ENCODE data around the gene DNAAF5. TPM values are rescaled to one million over a fixed set of nuclear protein-coding genes. Genes with fewer than 3 reads are reported as not detected.
A peak's percentile ranks its signal among the peaks of the same experiment; 100 is the strongest.

DNAAF5 gene
- total and polyA plus RNA-seq, 2 experiments from 2014 or later = 32.7 to 93.8 TPM

GRCh38 chr7:835021-835420 is 108.5 kb downstream of the DNAAF5 start:
- H3K4me1 ChIP-seq (ENCODE audit: low read depth) = peaks cover 34% of the 10 kb centered on the region
- H3K9me3 ChIP-seq (ENCODE audit: low read depth) = no peaks in the 10 kb centered on the region
- peaks cover 8% of the 10 kb centered on the region for H3K36me3 ChIP-seq
- H3K27me3 ChIP-seq = no peaks in the 10 kb centered on the region
- H3K4me3 ChIP-seq = no peak overlapping the region
- H3K27ac ChIP-seq = peak overlapping the region; percentile 39
- DNase-seq (ENCODE audit: low read depth in 1 of 2, low spot score in 1 of 2) = no peak
- no peak for TF ChIP-seq CTCF (IDR thresholded peaks at IDR 0.05; ENCODE audit: low read depth, low read length)

GRCh38 chr7:835485-836401 is 109.2 kb downstream of the DNAAF5 start:
- Histone ChIP-seq H3K4me1 (ENCODE audit: low read depth) (peaks cover 32% of the 10 kb centered on the region), H3K27ac (peak overlapping the region; percentile 24), H3K9me3 (ENCODE audit: low read depth) (no peaks in the 10 kb centered on the region), H3K27me3 (no peaks in the 10 kb centered on the region), H3K4me3 (no peak overlapping the region), H3K36me3 (peaks cover 8% of the 10 kb centered on the region)
- DNase-seq (ENCODE audit: low read depth in 1 of 2, low spot score in 1 of 2) = no peak
- TF ChIP-seq CTCF (IDR thresholded peaks at IDR 0.05; ENCODE audit: low read depth, low read length) = no peak

Other genes with a start within 250 kb of the DNAAF5 start
- gene PDGFA, start 206.9 kb upstream of the DNAAF5 start, total RNA-seq = 22.0 and 25.6 TPM in 2 replicates
- gene PDGFA, start 206.9 kb upstream of the DNAAF5 start, polyA plus RNA-seq = 6.5 and 7.7 TPM in 2 replicates
- gene PRKAR1B, start 582 bp downstream of the DNAAF5 start, total RNA-seq = 35.4 and 40.2 TPM in 2 replicates
- 32.8 and 48.6 TPM in 2 replicates for gene PRKAR1B, start 582 bp downstream of the DNAAF5 start, polyA plus RNA-seq
- gene SUN1, start 105.8 kb downstream of the DNAAF5 start, total RNA-seq = 172 and 188 TPM in 2 replicates
- 152 and 172 TPM in 2 replicates for gene SUN1, start 105.8 kb downstream of the DNAAF5 start, polyA plus RNA-seq
- 45.3 and 55.0 TPM in 2 replicates for gene GET4, start 149.9 kb downstream of the DNAAF5 start, total RNA-seq
- gene GET4, start 149.9 kb downstream of the DNAAF5 start, polyA plus RNA-seq = 75.4 and 82.6 TPM in 2 replicates
- gene ADAP1, start 228.0 kb downstream of the DNAAF5 start, total RNA-seq = 12.0 and 12.8 TPM in 2 replicates
- 9.6 and 14.4 TPM in 2 replicates for gene ADAP1, start 228.0 kb downstream of the DNAAF5 start, polyA plus RNA-seq
- gene COX19, start 248.8 kb downstream of the DNAAF5 start, total RNA-seq = 11.7 and 18.1 TPM in 2 replicates
- 18.3 and 23.6 TPM in 2 replicates for gene COX19, start 248.8 kb downstream of the DNAAF5 start, polyA plus RNA-seq